Skeletal muscle satellite cell (primary cell): Measurements from ENCODE around the gene HRH4.

Experiments
- H3K27me3 ChIP-seq: 2 replicates; pipeline ENCODE4 v1.7.0; 2013; ENCODE audit warnings: low read length; ENCODE audit not compliant: control insufficient read depth, insufficient read depth
- H3K36me3 ChIP-seq: 2 replicates; pipeline ENCODE4 v1.7.0; 2013; ENCODE audit warnings: mild to moderate bottlenecking, control low read depth, low read length; ENCODE audit not compliant: insufficient read depth
- H3K4me1 ChIP-seq: 2 replicates; pipeline ENCODE4 v1.7.0; 2013; ENCODE audit warnings: low read length; ENCODE audit not compliant: control insufficient read depth, insufficient read depth
- H3K4me2 ChIP-seq: 2 replicates; pipeline ENCODE4 v1.7.0; 2013; ENCODE audit warnings: mild to moderate bottlenecking, low read length
- H3K4me3 ChIP-seq: 2 replicates; pipeline ENCODE4 v1.7.0; 2013; ENCODE audit warnings: low read length
- H3K9ac ChIP-seq: 2 replicates; pipeline ENCODE4 v1.7.0; 2013; ENCODE audit warnings: mild to moderate bottlenecking, low read depth, low read length, moderate library complexity
- H3K9me3 ChIP-seq: replicated peaks from 2 replicates; pipeline ENCODE4 v1.7.0; 2013; ENCODE audit warnings: mild to moderate bottlenecking, control low read depth, low read length

Gene HRH4

GRCh38 chr18:24491927-24492834 lies 31.7 kb downstream of the HRH4 start:
- peaks cover 21% of the 10 kb centered on the region for H3K27me3 ChIP-seq
- no peak overlapping the region for H3K9ac ChIP-seq
- no peak overlapping the region for H3K4me3 ChIP-seq
- H3K4me2 ChIP-seq = no peak overlapping the region
- no peaks in the 10 kb centered on the region for H3K9me3 ChIP-seq
- H3K4me1 ChIP-seq = peaks cover 7% of the 10 kb centered on the region
- no peaks in the 10 kb centered on the region for H3K36me3 ChIP-seq

GRCh38 chr18:24494586-24494985 lies 34.1 kb downstream of the HRH4 start:
- Histone ChIP-seq H3K27me3 (peaks cover 21% of the 10 kb centered on the region), H3K4me2 (no peak overlapping the region), H3K9ac (no peak overlapping the region), H3K36me3 (no peaks in the 10 kb centered on the region), H3K4me1 (peaks cover 10% of the 10 kb centered on the region), H3K9me3 (no peaks in the 10 kb centered on the region), H3K4me3 (no peak overlapping the region)

- Histone ChIP-seq H3K4me2 (no peak overlapping the region), H3K27me3 (peaks cover 17% of the 10 kb centered on the region), H3K36me3 (no peaks in the 10 kb centered on the region), H3K4me3 (no peak overlapping the region), H3K9me3 (no peaks in the 10 kb centered on the region), H3K9ac (no peak overlapping the region), H3K4me1 (peaks cover 10% of the 10 kb centered on the region)
Measured at GRCh38 chr18:24497031-24497754, 36.8 kb downstream of the HRH4 start.

- H3K4me1 ChIP-seq = peaks cover 10% of the 10 kb centered on the region
Measured at GRCh38 chr18:24499814-24500213, 39.4 kb downstream of the HRH4 start.

DNA sequence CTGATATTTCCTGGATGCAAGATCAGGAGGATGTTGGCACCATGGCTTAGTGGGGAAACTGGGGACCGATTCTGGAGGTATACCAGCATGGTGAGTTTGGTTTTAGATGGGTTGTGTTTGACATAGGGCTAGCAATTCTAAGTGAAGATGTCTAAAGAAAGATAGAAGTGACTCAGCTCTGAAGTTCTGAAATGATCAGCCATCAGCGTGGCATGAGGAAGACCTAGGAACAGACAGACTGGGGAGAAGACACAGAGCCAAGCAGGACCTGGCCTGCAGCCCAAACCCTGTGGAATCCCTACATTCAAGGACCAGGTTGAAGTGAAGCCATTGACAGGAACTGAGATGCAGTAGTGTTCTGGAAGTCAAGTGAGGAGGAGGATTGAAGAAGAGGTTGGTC lies 39.8 kb downstream of the HRH4 start:
- Histone ChIP-seq H3K4me2 (no peak overlapping the region), H3K9me3 (no peaks in the 10 kb centered on the region), H3K4me1 (peaks cover 10% of the 10 kb centered on the region), H3K4me3 (no peak overlapping the region), H3K9ac (no peak overlapping the region), H3K36me3 (no peaks in the 10 kb centered on the region), H3K27me3 (peaks cover 5% of the 10 kb centered on the region)

More at GRCh38 chr18:24499814-24500213, 39.4 kb downstream of the HRH4 start:
- Histone ChIP-seq H3K4me3 (no peak overlapping the region), H3K36me3 (no peaks in the 10 kb centered on the region), H3K4me2 (no peak overlapping the region), H3K9me3 (no peaks in the 10 kb centered on the region), H3K27me3 (peaks cover 6% of the 10 kb centered on the region), H3K9ac (no peak overlapping the region)

DNA sequence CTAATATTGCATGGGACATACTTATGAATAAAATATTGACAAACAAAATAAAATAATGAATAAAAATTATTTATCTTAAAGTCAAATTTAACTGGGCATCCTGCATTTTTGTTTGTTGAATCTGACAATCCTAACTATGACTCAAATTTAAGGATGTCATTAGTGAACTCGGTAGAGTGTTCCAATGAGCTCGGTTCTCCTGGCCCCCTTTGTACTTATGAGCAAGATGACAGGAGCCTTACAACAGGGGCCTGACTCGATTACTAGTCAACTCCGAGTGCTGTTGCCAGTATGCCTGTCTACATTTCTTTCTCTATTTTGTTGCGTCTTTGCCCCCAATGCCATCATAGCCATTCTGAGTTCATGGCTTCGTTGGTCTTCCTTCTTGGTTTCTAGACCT lies 40.3 kb downstream of the HRH4 start:
- Histone ChIP-seq H3K4me3 (no peak overlapping the region), H3K9me3 (no peaks in the 10 kb centered on the region), H3K4me2 (no peak overlapping the region), H3K27me3 (no peaks in the 10 kb centered on the region), H3K9ac (no peak overlapping the region), H3K4me1 (peaks cover 10% of the 10 kb centered on the region), H3K36me3 (no peaks in the 10 kb centered on the region)

DNA sequence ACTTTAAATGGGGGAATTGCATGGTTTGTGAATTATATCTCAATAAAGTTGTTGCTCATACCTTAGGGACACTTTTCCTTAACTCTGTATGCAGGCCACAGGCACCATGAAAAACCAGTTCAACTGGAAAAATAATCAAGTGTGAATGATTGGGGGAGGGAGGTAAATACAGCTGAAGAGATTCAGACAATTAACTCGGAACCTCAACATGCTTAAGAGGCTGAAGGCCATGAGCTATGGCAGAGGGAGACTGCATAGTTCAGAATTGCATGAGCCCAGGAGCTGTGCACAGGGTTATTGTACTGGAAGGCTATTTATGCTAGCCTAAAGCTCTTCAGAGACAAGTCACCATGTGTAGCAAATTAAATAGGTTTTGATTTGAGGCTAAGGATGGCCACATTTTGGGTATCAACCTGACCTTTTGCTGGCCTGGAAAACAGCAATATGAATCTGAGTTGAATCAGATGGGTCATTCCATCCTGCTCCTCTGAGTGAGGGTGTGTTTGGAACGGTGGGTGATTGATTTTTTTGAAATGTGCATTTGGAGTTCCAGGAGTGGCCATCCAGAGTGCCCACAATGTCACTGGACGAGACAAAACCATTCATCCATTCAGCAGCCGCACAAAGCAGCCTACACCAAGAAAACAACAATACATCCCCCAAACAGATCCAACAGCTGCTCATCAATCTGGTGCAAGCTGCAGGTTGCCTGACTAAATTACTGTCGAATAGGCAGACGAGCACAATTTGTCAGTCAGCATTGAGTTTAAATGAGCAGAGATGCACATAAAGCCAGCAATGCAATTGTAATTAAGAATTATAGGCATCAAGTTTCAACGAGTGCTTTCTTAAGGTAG lies 42.5 kb downstream of the HRH4 start:
- Histone ChIP-seq H3K27me3 (no peaks in the 10 kb centered on the region), H3K36me3 (no peaks in the 10 kb centered on the region), H3K4me3 (no peak overlapping the region)

DNA sequence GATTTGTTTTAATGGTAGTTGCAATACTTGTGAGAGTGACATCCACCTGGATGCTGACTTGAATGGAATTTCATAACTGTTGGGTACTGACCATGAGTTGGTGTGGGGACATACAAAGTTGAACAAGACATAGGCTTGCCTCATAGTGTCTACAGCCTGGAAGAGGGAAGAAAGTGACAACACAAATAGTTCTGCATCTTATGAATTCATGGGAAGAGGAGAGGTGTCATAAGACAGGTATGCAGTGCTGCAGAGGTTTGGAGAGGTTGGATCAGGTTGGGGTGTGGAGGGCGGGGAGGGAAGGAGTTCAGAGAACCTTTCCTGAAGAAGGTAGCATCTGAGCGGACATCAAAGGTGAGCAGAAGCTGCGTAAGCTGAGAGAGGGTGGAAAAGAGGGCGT lies 44.0 kb downstream of the HRH4 start:
- H3K4me1 ChIP-seq = no peaks in the 10 kb centered on the region
- H3K4me2 ChIP-seq = no peak overlapping the region
- H3K9ac ChIP-seq = no peak overlapping the region
- no peaks in the 10 kb centered on the region for H3K9me3 ChIP-seq
- H3K36me3 ChIP-seq = no peaks in the 10 kb centered on the region
- H3K4me3 ChIP-seq = no peak overlapping the region
- H3K27me3 ChIP-seq = no peaks in the 10 kb centered on the region

More for the DNA sequence above, 42.5 kb downstream of the HRH4 start:
- Histone ChIP-seq H3K4me1 (no peaks in the 10 kb centered on the region), H3K9me3 (no peaks in the 10 kb centered on the region), H3K9ac (no peak overlapping the region), H3K4me2 (no peak overlapping the region)

- Histone ChIP-seq H3K4me3 (no peak overlapping the region), H3K9ac (no peak overlapping the region), H3K4me2 (no peak overlapping the region), H3K4me1 (no peaks in the 10 kb centered on the region), H3K36me3 (no peaks in the 10 kb centered on the region), H3K9me3 (no peaks in the 10 kb centered on the region), H3K27me3 (no peaks in the 10 kb centered on the region)
Measured at GRCh38 chr18:24506175-24506574, 45.7 kb downstream of the HRH4 start.

DNA sequence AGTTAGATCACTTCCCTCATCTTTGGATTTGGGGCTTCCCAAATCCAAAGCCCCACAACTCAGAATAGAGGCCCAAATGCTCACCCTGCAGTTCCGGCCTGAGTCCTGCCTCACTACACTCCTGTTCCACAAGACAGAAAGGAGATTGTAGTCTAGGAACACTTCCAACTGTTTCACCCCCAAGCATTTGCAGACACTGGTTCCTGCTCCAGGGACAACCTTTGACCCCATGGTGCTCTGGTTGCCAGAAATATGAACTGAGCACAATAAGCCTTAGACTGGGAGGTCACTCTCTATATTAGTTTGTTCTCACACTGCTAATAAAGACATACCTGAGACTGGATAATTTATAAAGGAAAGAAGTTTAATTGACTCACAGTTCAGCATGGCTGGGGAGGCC lies 49.0 kb downstream of the HRH4 start:
- no peak overlapping the region for H3K9ac ChIP-seq

GRCh38 chr18:24514439-24514838 lies 54.0 kb downstream of the HRH4 start:
- Histone ChIP-seq H3K4me2 (no peak overlapping the region), H3K4me1 (no peaks in the 10 kb centered on the region), H3K36me3 (no peaks in the 10 kb centered on the region), H3K27me3 (no peaks in the 10 kb centered on the region), H3K9ac (no peak overlapping the region), H3K4me3 (no peak overlapping the region), H3K9me3 (no peaks in the 10 kb centered on the region)

More for the DNA sequence above, 49.0 kb downstream of the HRH4 start:
- Histone ChIP-seq H3K27me3 (no peaks in the 10 kb centered on the region), H3K4me2 (no peak overlapping the region), H3K4me1 (no peaks in the 10 kb centered on the region), H3K36me3 (no peaks in the 10 kb centered on the region), H3K4me3 (no peak overlapping the region), H3K9me3 (no peaks in the 10 kb centered on the region)
